ENCODE data around the gene COL6A2. TPM values are rescaled to one million over a fixed set of nuclear protein-coding genes. Genes with fewer than 3 reads are reported as not detected.
A peak's percentile ranks its signal among the peaks of the same experiment; 100 is the strongest.

COL6A2 gene
- total and polyA plus RNA-seq, 10 donors, result 101 to 259 (median 192) TPM

DNA sequence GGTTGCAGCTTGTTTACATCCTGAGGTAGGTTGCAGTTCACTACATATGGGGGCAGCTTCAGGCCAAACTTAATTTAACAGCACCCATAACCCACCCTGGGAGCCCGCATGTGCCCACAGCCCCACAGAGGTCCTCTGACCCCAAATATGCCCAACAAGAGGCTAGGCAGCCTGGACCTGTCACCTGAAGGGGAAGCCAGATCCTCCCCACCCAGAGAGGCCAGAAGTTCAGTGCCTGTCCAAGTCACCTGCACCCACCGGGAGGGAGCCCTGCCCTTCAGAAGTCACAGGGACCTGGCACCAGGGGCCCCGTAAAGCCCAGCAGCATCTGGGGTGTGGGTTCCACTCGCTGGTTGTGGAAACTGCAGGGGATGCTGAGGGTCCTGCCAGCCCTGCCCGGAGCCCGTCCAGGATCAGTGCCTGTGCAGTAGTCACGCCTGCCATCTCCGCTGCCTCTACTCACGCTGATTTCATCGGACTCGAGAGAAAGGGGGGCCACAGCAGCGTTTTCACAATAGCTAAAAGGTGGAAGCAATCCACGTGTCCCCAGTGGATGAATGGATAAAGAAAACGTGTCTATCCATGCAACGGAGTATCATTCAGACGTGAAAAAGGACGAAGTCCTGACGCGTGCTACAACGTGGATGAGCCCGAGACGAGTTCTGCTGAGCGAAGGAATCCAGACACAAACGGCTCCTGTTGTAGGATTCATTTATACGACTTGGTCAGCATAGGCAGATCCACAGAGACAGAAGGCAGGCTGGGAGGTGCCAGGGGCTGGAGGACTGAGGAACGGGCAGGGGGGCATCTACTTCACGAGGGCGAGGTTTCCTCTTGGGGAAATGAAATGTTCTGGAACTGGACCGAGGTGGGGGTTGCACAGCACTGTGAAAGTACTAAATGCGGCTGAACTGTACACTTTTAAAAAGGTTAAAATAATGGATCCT lies 33.9 kb upstream of the COL6A2 start:
- TF ChIP-seq, protein P1, sequence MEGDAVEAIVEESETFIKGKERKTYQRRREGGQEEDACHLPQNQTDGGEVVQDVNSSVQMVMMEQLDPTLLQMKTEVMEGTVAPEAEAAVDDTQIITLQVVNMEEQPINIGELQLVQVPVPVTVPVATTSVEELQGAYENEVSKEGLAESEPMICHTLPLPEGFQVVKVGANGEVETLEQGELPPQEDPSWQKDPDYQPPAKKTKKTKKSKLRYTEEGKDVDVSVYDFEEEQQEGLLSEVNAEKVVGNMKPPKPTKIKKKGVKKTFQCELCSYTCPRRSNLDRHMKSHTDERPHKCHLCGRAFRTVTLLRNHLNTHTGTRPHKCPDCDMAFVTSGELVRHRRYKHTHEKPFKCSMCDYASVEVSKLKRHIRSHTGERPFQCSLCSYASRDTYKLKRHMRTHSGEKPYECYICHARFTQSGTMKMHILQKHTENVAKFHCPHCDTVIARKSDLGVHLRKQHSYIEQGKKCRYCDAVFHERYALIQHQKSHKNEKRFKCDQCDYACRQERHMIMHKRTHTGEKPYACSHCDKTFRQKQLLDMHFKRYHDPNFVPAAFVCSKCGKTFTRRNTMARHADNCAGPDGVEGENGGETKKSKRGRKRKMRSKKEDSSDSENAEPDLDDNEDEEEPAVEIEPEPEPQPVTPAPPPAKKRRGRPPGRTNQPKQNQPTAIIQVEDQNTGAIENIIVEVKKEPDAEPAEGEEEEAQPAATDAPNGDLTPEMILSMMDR (IDR thresholded peaks at IDR 0.05 in 8 of 11, conservative IDR thresholded peaks at IDR 0.05 in 3 of 11), result no peak
- TF ChIP-seq POLR2AphosphoS5 (IDR thresholded peaks at IDR 0.05), result no peak
- no peak for TF ChIP-seq POLR2A (IDR thresholded peaks at IDR 0.05)
- no peak overlapping the region for H3K4me3 ChIP-seq
- no peak for DNase-seq
- no peak overlapping the region for H3K27ac ChIP-seq
- peaks cover 5 to 24% (median 13%) of the 10 kb centered on the region in 6 donors for H3K4me1 ChIP-seq
- H3K27me3 ChIP-seq (replicated peaks in 1 of 7), result peaks cover 0 to 73% (median 0%) of the 10 kb centered on the region in 7 donors
- intact Hi-C loops (cut with DNase I; ENCODE audit: low total_unique reads), result no loop called here
- no peaks in the 10 kb centered on the region for H3K36me3 ChIP-seq
- WGBS, 5 donors, result 81 to 86% (median 86%) methylated on average over 30 of the region's 30 CpGs
- peaks cover 0 to 26% (median 6%) of the 10 kb centered on the region in 8 donors for H3K9me3 ChIP-seq

DNA sequence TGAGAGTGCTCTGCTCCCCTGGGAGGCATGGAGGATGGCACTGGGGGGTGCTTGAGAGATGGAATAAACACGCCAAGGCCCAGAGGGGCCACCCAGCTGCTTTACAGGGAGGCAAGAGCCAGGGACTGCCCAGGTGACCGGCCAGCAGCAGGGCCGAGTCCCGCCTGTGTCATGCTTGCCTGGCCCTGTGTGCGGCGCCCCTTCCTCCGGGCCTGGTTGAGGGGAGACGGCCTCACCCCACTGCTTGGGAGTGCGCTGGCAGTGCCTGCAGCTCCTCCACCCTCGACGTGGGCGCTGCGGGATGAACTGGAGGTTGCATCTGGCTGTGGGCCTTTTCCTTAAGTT lies 33.1 kb upstream of the COL6A2 start:
- WGBS, 5 donors, result 39 to 70% (median 64%) methylated on average over 5 to 13 of the region's 13 CpGs
- peaks cover 5 to 24% (median 13%) of the 10 kb centered on the region in 6 donors for H3K4me1 ChIP-seq
- H3K36me3 ChIP-seq, result no peaks in the 10 kb centered on the region
- intact Hi-C loops (cut with DNase I; ENCODE audit: low total_unique reads), result no loop called here
- H3K27me3 ChIP-seq (replicated peaks in 1 of 7), result peaks cover 0 to 73% (median 0%) of the 10 kb centered on the region in 7 donors
- no peak for TF ChIP-seq POLR2A (IDR thresholded peaks at IDR 0.05)
- TF ChIP-seq, protein P1 (IDR thresholded peaks at IDR 0.05 in 8 of 11, conservative IDR thresholded peaks at IDR 0.05 in 3 of 11), result no peak
- H3K27ac ChIP-seq, result peak overlapping the region in 4 of 8 donors; percentile 32 to 45 (median 42)
- H3K9me3 ChIP-seq, result peaks cover 0 to 26% (median 6%) of the 10 kb centered on the region in 8 donors
- no peak for DNase-seq
- no peak overlapping the region for H3K4me3 ChIP-seq

DNA sequence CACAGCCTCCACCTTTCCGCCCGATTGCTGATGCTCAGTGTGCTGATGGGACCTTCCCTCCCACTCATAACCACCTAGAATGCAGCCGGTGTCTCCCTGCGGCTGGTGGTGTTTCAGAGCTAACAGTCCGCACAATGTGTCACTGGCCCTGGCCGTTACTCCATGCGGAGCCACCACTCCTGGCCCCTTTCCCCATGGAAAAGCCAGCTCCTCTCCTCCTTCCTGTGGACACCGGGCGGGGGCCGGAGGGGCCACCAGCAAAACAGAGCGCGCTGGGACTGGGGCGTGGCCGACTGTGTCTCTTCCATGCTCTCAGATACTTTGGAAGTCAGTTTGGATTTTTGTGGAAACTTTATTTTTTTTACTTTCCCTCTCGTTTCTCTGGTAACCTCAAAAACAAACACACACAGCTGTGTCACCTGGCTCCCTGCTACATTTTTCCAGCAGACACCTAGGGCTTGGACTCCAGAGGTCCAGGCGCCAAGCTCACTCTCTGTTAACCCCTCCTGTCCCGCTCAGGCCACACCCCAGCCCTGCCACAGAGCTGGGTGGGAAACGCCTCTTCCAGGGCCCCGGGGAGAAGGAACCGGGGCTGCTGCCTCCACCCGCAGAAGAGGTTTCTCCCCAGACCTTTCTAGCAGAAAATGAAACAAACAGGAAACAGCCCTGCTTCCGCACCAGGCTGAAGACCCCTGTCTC lies 32.5 kb upstream of the COL6A2 start:
- Histone ChIP-seq H3K4me3 (no peak overlapping the region), H3K27me3 (replicated peaks in 1 of 7) (peaks cover 0 to 68% (median 0%) of the 10 kb centered on the region in 7 donors), H3K36me3 (no peaks in the 10 kb centered on the region), H3K9me3 (peaks cover 0 to 26% (median 6%) of the 10 kb centered on the region in 8 donors), H3K27ac (peak overlapping the region in 5 of 8 donors; percentile 32 to 45 (median 41)), H3K4me1 (peaks cover 5 to 24% (median 13%) of the 10 kb centered on the region in 6 donors)
- intact Hi-C loops (cut with DNase I; ENCODE audit: low total_unique reads), result no loop called here
- TF ChIP-seq POLR2A (IDR thresholded peaks at IDR 0.05) (no peak), POLR2AphosphoS5 (IDR thresholded peaks at IDR 0.05) (no peak)
- TF ChIP-seq, protein P1 (IDR thresholded peaks at IDR 0.05 in 8 of 11, conservative IDR thresholded peaks at IDR 0.05 in 3 of 11), result no peak
- no peak for DNase-seq
- WGBS, 5 donors, result 29 to 43% (median 39%) methylated on average over 21 to 22 of the region's 22 CpGs

Data from spleen (tissue), 11 donors.